ENCODE measurements around the gene TRIM41.

The TRIM41 gene

DNA sequence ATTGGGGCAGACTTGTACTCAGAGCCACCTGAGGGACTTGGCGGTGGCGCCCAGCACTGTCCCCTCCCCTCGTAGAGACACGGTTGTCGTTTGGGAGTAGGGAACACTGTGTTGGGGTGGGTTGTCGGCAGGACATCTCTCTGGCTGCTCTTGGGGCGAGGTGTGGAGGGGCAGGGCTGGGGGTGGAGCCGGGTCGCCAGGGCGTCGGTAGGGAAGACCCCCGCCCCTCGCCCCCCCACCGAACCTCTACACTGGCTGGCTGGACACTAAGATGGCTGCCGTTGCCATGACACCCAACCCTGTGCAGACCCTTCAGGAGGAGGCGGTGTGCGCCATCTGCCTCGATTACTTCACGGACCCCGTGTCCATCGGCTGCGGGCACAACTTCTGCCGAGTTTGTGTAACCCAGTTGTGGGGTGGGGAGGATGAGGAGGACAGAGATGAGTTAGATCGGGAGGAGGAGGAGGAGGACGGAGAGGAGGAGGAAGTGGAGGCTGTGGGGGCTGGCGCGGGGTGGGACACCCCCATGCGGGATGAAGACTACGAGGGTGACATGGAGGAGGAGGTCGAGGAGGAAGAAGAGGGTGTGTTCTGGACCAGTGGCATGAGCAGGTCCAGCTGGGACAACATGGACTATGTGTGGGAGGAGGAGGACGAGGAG lies 778 bp downstream of the TRIM41 start:
- TF ChIP-seq POLR2AphosphoS5 (IDR thresholded peaks at IDR 0.05; ENCODE audit: low read depth, low read length) = no peak
- peak; percentile 65; the same call in 1 of the 2 replicates for TF ChIP-seq SIN3A (IDR thresholded peaks at IDR 0.05; ENCODE audit: borderline replicate concordance, insufficient read depth, low read length)

DNA sequence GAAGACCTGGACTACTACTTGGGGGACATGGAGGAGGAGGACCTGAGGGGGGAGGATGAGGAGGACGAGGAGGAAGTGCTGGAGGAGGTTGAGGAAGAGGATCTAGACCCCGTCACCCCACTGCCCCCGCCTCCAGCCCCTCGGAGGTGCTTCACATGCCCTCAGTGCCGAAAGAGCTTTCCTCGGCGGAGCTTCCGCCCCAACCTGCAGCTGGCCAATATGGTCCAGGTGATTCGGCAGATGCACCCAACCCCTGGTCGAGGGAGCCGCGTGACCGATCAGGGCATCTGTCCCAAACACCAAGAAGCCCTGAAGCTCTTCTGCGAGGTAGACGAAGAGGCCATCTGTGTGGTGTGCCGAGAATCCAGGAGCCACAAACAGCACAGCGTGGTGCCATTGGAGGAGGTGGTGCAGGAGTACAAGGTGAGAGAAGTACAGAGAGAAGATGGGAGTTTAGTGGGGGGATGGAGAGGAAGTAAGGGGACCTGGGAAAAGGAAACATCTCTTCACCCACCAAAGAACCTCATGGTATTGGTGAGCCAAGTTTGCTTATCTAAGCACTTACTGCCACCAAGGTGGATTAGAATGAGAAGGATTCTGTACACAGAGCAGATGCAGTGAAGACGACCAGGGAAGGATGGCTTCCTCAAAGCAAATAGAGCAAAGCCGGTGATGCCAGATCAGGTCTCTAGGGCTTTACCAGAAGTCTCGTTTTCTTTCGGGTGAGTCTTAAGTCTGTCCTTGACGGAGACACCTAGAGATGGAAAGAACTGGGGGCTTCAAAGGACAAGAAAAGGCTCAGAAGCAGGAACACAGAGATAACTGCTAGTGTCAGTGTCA lies 1.5 kb downstream of the TRIM41 start:
- no peak for TF ChIP-seq TAF1 (IDR thresholded peaks at IDR 0.05; ENCODE audit: borderline replicate concordance, insufficient read depth, low read length)
- TF ChIP-seq, protein P1, sequence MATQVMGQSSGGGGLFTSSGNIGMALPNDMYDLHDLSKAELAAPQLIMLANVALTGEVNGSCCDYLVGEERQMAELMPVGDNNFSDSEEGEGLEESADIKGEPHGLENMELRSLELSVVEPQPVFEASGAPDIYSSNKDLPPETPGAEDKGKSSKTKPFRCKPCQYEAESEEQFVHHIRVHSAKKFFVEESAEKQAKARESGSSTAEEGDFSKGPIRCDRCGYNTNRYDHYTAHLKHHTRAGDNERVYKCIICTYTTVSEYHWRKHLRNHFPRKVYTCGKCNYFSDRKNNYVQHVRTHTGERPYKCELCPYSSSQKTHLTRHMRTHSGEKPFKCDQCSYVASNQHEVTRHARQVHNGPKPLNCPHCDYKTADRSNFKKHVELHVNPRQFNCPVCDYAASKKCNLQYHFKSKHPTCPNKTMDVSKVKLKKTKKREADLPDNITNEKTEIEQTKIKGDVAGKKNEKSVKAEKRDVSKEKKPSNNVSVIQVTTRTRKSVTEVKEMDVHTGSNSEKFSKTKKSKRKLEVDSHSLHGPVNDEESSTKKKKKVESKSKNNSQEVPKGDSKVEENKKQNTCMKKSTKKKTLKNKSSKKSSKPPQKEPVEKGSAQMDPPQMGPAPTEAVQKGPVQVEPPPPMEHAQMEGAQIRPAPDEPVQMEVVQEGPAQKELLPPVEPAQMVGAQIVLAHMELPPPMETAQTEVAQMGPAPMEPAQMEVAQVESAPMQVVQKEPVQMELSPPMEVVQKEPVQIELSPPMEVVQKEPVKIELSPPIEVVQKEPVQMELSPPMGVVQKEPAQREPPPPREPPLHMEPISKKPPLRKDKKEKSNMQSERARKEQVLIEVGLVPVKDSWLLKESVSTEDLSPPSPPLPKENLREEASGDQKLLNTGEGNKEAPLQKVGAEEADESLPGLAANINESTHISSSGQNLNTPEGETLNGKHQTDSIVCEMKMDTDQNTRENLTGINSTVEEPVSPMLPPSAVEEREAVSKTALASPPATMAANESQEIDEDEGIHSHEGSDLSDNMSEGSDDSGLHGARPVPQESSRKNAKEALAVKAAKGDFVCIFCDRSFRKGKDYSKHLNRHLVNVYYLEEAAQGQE (IDR thresholded peaks at IDR 0.05; ENCODE audit: insufficient read depth in 1 of 2, low read depth in 2 of 2, low read length in 2 of 2) = no peak

DNA sequence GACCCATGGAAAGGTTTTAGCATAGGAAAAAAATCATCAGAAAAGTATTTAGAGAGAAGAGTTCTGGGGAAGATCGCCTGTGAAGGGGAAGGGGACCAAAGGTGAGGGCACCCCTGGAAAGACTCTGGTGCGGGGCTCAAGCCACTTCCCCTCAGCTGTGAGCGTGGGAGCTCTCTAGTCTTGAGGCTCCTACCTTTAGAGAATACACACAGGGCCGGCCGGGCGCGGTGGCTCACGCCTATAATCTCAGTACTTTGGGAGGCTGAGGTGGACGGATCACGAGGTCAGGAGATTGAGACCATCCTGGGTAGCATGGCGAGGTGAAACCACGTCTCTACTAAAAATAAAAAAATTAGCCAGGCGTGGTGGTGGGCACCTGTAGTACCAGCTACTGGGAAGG lies 6.9 kb downstream of the TRIM41 start:
- no peak for TF ChIP-seq TAF1 (IDR thresholded peaks at IDR 0.05; ENCODE audit: borderline replicate concordance, insufficient read depth, low read length)
- TF ChIP-seq POLR2AphosphoS5 (IDR thresholded peaks at IDR 0.05; ENCODE audit: low read depth, low read length) = no peak

DNA sequence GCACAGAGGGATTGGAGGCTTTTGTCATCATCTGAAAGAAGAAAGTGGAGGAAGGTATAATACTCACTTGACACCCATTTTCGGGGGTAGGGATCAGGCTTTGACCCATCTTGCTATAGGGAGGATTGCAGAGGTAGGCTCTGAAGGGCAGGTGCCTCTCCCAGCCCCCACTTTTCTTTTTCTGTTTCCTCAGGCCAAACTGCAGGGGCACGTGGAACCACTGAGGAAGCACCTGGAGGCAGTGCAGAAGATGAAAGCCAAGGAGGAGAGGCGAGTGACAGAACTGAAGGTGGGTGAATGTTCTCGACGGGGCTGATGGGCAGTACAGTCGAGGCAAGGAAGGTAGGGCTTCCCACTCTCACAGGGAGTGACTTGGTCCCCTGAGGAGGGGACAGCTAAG lies 7.5 kb downstream of the TRIM41 start:
- TF ChIP-seq POLR2AphosphoS5 (IDR thresholded peaks at IDR 0.05; ENCODE audit: low read depth, low read length) (no peak), TAF1 (IDR thresholded peaks at IDR 0.05; ENCODE audit: borderline replicate concordance, insufficient read depth, low read length) (no peak)

DNA sequence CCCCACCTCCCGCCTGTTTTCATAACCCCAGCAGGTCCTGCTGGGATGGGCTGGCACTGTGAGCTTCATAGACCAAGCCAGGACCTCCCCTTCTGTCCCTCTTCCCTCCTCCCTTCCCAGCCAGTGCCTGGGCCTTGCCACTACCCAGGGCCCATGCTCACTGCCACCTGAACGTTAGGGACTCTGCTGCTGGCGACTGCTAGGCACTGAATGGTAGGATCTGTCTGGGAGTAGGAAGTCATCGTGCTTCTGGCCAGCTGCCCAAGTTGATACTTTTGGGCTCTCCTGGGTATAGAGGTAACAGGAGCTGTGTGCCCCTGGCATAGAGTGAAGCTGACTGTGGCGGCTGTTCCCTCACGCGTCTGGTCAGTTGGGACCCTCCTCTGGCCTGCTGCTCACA lies 8.4 kb downstream of the TRIM41 start:
- TF ChIP-seq TAF1 (IDR thresholded peaks at IDR 0.05; ENCODE audit: borderline replicate concordance, insufficient read depth, low read length) (no peak), SIN3A (IDR thresholded peaks at IDR 0.05; ENCODE audit: borderline replicate concordance, insufficient read depth, low read length) (no peak), POLR2AphosphoS5 (IDR thresholded peaks at IDR 0.05; ENCODE audit: low read depth, low read length) (no peak), FOXP2 (optimal IDR thresholded peaks at IDR 0.05; ENCODE audit: borderline replicate concordance, extremely low read depth, extremely low read length, insufficient read depth) (no peak)
- TF ChIP-seq, protein P1 (IDR thresholded peaks at IDR 0.05; ENCODE audit: insufficient read depth in 1 of 2, low read depth in 2 of 2, low read length in 2 of 2) = no peak

DNA sequence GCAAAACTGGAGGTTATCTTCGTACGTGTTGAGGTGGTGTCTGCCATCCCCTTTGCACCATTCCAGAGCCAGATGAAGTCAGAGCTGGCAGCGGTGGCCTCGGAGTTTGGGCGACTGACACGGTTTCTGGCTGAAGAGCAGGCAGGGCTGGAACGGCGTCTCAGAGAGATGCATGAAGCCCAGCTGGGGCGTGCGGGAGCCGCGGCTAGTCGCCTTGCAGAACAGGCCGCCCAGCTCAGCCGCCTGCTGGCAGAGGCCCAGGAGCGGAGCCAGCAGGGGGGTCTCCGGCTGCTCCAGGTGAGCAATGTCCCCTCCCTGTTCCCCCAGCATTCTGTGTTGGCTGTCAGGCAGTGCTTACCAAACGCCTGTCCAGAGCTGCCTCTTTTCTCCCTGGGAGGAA lies 9.5 kb downstream of the TRIM41 start:
- TF ChIP-seq SIN3A (IDR thresholded peaks at IDR 0.05; ENCODE audit: borderline replicate concordance, insufficient read depth, low read length) = no peak
- no peak for TF ChIP-seq POLR2AphosphoS5 (IDR thresholded peaks at IDR 0.05; ENCODE audit: low read depth, low read length)
- no peak for TF ChIP-seq FOXP2 (optimal IDR thresholded peaks at IDR 0.05; ENCODE audit: borderline replicate concordance, extremely low read depth, extremely low read length, insufficient read depth)
- TF ChIP-seq, protein P1 (IDR thresholded peaks at IDR 0.05; ENCODE audit: insufficient read depth in 1 of 2, low read depth in 2 of 2, low read length in 2 of 2) = no peak
- no peak for TF ChIP-seq TAF1 (IDR thresholded peaks at IDR 0.05; ENCODE audit: borderline replicate concordance, insufficient read depth, low read length)
